Measurements from ENCODE around the gene TCTN1. TPM values are rescaled to one million over a fixed set of nuclear protein-coding genes. Genes with fewer than 3 reads are reported as not detected.

The TCTN1 gene
- total and polyA plus RNA-seq, 2 of the 13 experiments (the other 11 are each of a cell fraction or from before 2014, with no cell fraction given) = 13.6 to 16.0 TPM

DNA sequence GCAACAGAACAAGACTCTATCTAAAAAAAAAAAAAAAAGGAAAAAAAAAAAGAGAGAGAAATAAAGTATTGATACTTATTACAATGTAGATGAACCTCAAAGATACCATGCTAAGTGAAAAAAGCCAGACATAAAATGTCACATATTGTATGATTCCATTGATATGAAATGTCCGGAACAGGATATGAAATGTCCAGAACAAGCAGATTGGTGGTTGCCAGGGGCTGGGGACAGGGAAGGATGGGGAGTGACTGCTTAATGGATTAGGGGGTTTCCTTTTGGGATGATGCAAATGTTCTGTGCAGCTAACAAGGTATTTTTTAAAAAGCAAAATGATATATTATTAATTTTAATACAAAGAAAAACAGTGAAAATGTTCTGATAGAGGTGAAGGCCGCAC lies 70.0 kb downstream of the TCTN1 start:
- Histone ChIP-seq H3K27ac (ENCODE audit: extremely low read length, insufficient read depth, low read length) (no peak overlapping the region), H3K79me2 (ENCODE audit: insufficient read depth, low read length) (no peaks in the 10 kb centered on the region), H3K9ac (ENCODE audit: insufficient read depth, low read depth, low read length) (no peak overlapping the region), H4K20me1 (ENCODE audit: insufficient read depth, low read length) (no peaks in the 10 kb centered on the region), H3K4me1 (ENCODE audit: insufficient read depth, low read length) (peaks cover 11% of the 10 kb centered on the region), H2AFZ (ENCODE audit: low read length) (no peak overlapping the region), H3K27me3 (ENCODE audit: control insufficient read depth in 1 of 2, insufficient read depth in 2 of 2, low read length in 2 of 2) (peaks cover 5 to 47% of the 10 kb centered on the region in 2 experiments), H3K36me3 (replicated peaks in 1 of 2; ENCODE audit: control insufficient read depth in 1 of 2, insufficient read depth in 2 of 2, low read length in 2 of 2) (no peaks in the 10 kb centered on the region), H3K4me3 (replicated peaks in 1 of 3; ENCODE audit: insufficient read depth in 1 of 3, low read depth in 2 of 3, low read length in 3 of 3) (no peak overlapping the region), H3K9me3 (ENCODE audit: low read length) (no peaks in the 10 kb centered on the region), H3K4me2 (ENCODE audit: low read depth, low read length) (no peak overlapping the region)
- DNase-seq (ENCODE audit: low spot score) = no peak
- no TSS peak for BruUV-seq (replicated peaks)
- in situ Hi-C loops (cut with HindIII; ENCODE audit: extremely low pct_ligation_motif_present, low pct_unique_long_range_greater_than_20kb) = no loop called here
- 73% methylated on average over 2 of the region's 2 CpGs for WGBS (ENCODE audit: low lambda C conversion rate)
- ATAC-seq = no peak
- ChIA-PET POLR2A (no interaction called here), CTCF (ENCODE audit: low intra/inter-chr PET ratio, low total read pairs) (no interaction called here)
- intact Hi-C loops (cut with micrococcal nuclease; ENCODE audit: unreplicated experiment) = no loop called here
- FAIRE-seq = no peak
- TF ChIP-seq CHD2 (IDR thresholded peaks at IDR 0.05; ENCODE audit: low read depth, low read length) (no peak), ZNF781 (CRISPR knock-in tag; IDR thresholded peaks at IDR 0.05; ENCODE audit: borderline replicate concordance, not compliant biosample characterization) (no peak), ZNF225 (CRISPR knock-in tag; IDR thresholded peaks at IDR 0.05) (no peak), ZNF777 (CRISPR knock-in tag; IDR thresholded peaks at IDR 0.05) (no peak), KLF13 (CRISPR knock-in tag; IDR thresholded peaks at IDR 0.05) (no peak), KLF15 (CRISPR knock-in tag; IDR thresholded peaks at IDR 0.05; ENCODE audit: borderline replicate concordance) (no peak), KLF16 (CRISPR knock-in tag; IDR thresholded peaks at IDR 0.05) (no peak), ZNF713 (CRISPR knock-in tag; IDR thresholded peaks at IDR 0.05) (no peak), ZNF605 (CRISPR knock-in tag; IDR thresholded peaks at IDR 0.05) (no peak), EEA1 (CRISPR knock-in tag; IDR thresholded peaks at IDR 0.05; ENCODE audit: borderline replicate concordance) (no peak), ZNF335 (CRISPR knock-in tag; IDR thresholded peaks at IDR 0.05) (no peak), CEBPG (CRISPR knock-in tag; IDR thresholded peaks at IDR 0.05) (no peak)
- TF ChIP-seq, protein P1, sequence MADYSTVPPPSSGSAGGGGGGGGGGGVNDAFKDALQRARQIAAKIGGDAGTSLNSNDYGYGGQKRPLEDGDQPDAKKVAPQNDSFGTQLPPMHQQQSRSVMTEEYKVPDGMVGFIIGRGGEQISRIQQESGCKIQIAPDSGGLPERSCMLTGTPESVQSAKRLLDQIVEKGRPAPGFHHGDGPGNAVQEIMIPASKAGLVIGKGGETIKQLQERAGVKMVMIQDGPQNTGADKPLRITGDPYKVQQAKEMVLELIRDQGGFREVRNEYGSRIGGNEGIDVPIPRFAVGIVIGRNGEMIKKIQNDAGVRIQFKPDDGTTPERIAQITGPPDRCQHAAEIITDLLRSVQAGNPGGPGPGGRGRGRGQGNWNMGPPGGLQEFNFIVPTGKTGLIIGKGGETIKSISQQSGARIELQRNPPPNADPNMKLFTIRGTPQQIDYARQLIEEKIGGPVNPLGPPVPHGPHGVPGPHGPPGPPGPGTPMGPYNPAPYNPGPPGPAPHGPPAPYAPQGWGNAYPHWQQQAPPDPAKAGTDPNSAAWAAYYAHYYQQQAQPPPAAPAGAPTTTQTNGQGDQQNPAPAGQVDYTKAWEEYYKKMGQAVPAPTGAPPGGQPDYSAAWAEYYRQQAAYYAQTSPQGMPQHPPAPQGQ (CRISPR knock-in tag; IDR thresholded peaks at IDR 0.05; ENCODE audit: borderline replicate concordance) = no peak
- TF ChIP-seq, protein P2, sequence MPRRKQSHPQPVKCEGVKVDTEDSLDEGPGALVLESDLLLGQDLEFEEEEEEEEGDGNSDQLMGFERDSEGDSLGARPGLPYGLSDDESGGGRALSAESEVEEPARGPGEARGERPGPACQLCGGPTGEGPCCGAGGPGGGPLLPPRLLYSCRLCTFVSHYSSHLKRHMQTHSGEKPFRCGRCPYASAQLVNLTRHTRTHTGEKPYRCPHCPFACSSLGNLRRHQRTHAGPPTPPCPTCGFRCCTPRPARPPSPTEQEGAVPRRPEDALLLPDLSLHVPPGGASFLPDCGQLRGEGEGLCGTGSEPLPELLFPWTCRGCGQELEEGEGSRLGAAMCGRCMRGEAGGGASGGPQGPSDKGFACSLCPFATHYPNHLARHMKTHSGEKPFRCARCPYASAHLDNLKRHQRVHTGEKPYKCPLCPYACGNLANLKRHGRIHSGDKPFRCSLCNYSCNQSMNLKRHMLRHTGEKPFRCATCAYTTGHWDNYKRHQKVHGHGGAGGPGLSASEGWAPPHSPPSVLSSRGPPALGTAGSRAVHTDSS (CRISPR knock-in tag; conservative IDR thresholded peaks at IDR 0.05) = no peak
- TF ChIP-seq, protein P3, sequence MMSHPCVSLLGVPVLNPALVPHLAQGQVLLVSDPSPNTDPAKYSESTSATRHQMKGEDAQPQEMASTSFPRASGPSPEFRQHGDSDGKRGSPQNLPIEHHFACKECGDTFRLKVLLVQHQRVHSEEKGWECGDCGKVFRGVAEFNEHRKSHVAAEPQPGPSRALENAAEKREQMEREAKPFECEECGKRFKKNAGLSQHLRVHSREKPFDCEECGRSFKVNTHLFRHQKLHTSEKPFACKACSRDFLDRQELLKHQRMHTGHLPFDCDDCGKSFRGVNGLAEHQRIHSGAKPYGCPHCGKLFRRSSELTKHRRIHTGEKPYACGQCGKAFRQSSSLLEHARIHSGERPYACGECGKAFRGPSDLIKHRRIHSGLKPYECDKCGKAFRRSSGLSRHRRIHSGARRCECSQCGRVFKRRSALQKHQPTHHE (CRISPR knock-in tag; IDR thresholded peaks at IDR 0.05; ENCODE audit: borderline replicate concordance) = no peak
- TF ChIP-seq, protein P4, sequence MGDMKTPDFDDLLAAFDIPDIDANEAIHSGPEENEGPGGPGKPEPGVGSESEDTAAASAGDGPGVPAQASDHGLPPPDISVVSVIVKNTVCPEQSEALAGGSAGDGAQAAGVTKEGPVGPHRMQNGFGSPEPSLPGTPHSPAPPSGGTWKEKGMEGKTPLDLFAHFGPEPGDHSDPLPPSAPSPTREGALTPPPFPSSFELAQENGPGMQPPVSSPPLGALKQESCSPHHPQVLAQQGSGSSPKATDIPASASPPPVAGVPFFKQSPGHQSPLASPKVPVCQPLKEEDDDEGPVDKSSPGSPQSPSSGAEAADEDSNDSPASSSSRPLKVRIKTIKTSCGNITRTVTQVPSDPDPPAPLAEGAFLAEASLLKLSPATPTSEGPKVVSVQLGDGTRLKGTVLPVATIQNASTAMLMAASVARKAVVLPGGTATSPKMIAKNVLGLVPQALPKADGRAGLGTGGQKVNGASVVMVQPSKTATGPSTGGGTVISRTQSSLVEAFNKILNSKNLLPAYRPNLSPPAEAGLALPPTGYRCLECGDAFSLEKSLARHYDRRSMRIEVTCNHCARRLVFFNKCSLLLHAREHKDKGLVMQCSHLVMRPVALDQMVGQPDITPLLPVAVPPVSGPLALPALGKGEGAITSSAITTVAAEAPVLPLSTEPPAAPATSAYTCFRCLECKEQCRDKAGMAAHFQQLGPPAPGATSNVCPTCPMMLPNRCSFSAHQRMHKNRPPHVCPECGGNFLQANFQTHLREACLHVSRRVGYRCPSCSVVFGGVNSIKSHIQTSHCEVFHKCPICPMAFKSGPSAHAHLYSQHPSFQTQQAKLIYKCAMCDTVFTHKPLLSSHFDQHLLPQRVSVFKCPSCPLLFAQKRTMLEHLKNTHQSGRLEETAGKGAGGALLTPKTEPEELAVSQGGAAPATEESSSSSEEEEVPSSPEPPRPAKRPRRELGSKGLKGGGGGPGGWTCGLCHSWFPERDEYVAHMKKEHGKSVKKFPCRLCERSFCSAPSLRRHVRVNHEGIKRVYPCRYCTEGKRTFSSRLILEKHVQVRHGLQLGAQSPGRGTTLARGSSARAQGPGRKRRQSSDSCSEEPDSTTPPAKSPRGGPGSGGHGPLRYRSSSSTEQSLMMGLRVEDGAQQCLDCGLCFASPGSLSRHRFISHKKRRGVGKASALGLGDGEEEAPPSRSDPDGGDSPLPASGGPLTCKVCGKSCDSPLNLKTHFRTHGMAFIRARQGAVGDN (CRISPR knock-in tag; IDR thresholded peaks at IDR 0.05) = no peak
- TF ChIP-seq, protein P5, sequence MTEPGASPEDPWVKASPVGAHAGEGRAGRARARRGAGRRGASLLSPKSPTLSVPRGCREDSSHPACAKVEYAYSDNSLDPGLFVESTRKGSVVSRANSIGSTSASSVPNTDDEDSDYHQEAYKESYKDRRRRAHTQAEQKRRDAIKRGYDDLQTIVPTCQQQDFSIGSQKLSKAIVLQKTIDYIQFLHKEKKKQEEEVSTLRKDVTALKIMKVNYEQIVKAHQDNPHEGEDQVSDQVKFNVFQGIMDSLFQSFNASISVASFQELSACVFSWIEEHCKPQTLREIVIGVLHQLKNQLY (CRISPR knock-in tag; IDR thresholded peaks at IDR 0.05) = no peak
